Stimulated activated CD8-positive, alpha-beta memory T cell treated with anti-CD3 and anti-CD28 coated beads, Interleukin-2, amount 100 ng/mL, for 1 hour (primary cell): Measurements from ENCODE around the gene ISL2.

Experiments
- DNase-seq, 2 donors: peaks; one replicate each; pipeline ENCODE4 v3.0.0-alpha.2; 2020; ENCODE audit warnings: low read depth in 2 of 2

The ISL2 gene

GRCh38 chr15:76327191-76328105 is 9.1 kb upstream of the ISL2 start:
- no peak for DNase-seq

GRCh38 chr15:76328106-76328696 is 8.4 kb upstream of the ISL2 start:
- DNase-seq: no peak

GRCh38 chr15:76328958-76329357 is 7.6 kb upstream of the ISL2 start:
- DNase-seq: no peak

GRCh38 chr15:76330080-76330680 is 6.4 kb upstream of the ISL2 start:
- DNase-seq: no peak

- DNase-seq: no peak
Observed at GRCh38 chr15:76332796-76333195, 3.8 kb upstream of the ISL2 start.

- DNase-seq: no peak
Observed at GRCh38 chr15:76333309-76333708, 3.3 kb upstream of the ISL2 start.

GRCh38 chr15:76333720-76334437 is 2.7 kb upstream of the ISL2 start:
- no peak for DNase-seq

GRCh38 chr15:76334438-76335306 is 1.9 kb upstream of the ISL2 start:
- DNase-seq: no peak

GRCh38 chr15:76335307-76336253 is 993 bp upstream of the ISL2 start:
- no peak for DNase-seq

GRCh38 chr15:76337059-76337695 is 604 bp downstream of the ISL2 start:
- no peak for DNase-seq

- no peak for DNase-seq
Observed at GRCh38 chr15:76337696-76338485, 1.3 kb downstream of the ISL2 start.

- DNase-seq: no peak
Observed at GRCh38 chr15:76338486-76339304, 2.1 kb downstream of the ISL2 start.

GRCh38 chr15:76339305-76340197 is 3.0 kb downstream of the ISL2 start:
- no peak for DNase-seq

GRCh38 chr15:76340198-76340802 is 3.7 kb downstream of the ISL2 start:
- no peak for DNase-seq

- no peak for DNase-seq
Observed at GRCh38 chr15:76340803-76341365, 4.3 kb downstream of the ISL2 start.
